NCI-H1092 treated with DMSO at 0.1 percent for 48 hours (cell line): Measurements from ENCODE around the gene RNF150.

Experiments used
- DNase-seq: peaks from one replicate; lab custom pipeline; 2025; lab: John Stamatoyannopoulos, UW

RNF150 gene

DNA sequence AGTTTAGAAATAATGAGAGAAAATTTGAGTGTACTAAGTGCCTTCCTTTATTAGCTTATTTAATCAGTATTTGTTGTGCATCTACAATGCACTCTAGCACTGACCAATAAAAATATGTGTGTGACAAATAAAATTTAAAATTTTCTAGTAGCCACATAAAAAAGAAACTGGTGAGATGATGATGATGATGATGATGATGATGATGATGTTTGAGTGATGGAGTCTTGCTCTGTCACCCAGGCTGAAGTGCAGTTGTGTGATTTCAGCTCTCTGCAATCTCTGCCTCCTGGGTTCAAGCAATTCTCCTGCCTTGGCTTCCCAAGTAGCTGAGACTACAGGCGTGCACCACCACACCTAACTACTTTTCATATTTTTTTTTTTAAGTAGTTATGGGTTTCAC lies 110.2 kb downstream of the RNF150 start:
- no peak for DNase-seq

DNA sequence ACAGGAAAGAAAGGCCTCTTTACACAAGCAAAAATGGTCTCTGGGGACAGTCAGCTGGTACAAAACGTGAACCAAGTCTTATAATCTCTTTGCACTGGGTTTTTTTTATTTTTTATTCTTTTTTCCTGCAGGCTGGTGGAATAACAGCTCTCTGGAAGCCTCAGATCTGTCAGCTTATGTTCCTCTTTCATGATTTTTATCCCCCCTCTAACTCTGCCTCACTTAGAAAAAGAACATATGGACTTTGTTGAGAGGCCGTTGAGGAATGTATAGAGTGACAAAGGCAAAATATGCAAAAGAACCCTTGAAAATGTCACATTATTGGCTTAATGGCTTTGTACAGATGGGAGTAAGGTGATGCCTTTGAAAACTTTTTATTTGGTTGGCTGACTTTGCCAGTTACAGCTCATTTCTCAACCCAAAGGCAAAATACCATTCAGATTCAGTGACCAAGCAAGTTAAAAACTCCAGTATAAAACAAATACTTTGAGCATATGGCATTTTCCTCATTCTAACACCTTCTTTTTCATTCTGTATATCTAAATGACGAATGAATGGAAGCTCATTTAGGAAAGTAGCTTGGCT lies 111.1 kb downstream of the RNF150 start:
- DNase-seq: no peak

GRCh38 chr4:141021397-141022110 lies 111.7 kb downstream of the RNF150 start:
- no peak for DNase-seq

- DNase-seq: no peak
Observed at GRCh38 chr4:141020801-141021261, 112.4 kb downstream of the RNF150 start.

GRCh38 chr4:141019768-141020167 lies 113.5 kb downstream of the RNF150 start:
- DNase-seq: no peak

GRCh38 chr4:141016117-141016798 lies 117.0 kb downstream of the RNF150 start:
- DNase-seq: no peak

DNA sequence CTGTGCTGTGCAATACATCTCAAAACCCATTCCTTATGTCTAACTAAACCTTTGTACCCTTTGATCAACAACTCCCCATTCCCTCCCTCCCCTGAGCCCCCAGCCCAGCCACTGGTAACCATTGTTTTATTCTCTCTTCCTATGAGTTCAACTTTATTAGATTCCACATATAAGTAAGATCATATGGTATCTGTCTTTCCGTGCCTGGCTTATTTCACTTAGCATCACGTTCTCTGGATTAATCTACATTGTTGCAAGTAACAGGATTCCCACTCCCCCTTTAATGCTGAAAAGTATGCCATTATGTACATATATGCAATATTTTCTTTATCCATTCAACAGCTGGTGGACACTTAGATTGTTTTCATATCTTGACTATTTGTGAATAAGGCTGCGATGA lies 119.4 kb downstream of the RNF150 start:
- DNase-seq: no peak

GRCh38 chr4:141011901-141012315 lies 121.4 kb downstream of the RNF150 start:
- DNase-seq: no peak

DNA sequence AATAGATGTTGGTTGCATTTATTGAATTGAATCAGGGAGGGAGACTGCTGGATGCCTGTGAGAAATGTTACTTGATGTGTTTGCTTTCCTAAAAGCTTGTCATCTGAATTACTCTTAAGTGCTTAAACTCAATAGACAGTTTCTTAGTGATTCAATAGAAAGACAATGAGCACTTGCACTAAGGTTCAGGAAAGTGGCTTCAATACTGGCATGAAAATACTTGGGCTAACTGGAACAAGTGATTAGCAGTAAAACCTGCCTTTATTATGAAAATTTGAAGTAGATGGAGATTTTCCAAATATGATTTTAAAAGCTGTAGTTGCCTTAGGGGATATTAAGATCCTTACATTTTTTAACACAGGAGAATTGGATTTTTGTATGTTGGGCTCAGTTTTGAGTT lies 123.3 kb downstream of the RNF150 start:
- DNase-seq: peak; percentile 38

- DNase-seq: no peak
Observed at GRCh38 chr4:141009129-141009528, 124.1 kb downstream of the RNF150 start.

- no peak for DNase-seq
Observed at GRCh38 chr4:141006242-141006802, 126.9 kb downstream of the RNF150 start.

GRCh38 chr4:141004823-141005222 lies 128.4 kb downstream of the RNF150 start:
- no peak for DNase-seq

DNA sequence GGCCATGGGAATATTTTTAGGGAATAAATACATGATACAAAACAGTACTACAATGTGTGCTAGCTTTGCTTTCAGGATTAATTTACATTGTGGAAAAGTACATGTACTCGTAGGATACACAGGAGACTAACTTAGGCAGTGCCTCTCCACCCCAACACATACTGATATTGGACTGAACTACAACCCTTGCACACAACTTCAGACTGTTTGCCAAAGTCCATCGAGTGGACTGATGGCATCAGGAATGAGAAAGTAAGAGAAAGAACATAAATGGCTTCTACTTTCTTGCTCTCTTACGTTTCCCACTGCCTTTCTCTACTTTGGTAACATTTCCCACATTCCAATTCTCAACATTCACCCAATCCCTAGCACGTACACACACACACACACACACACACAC lies 130.1 kb downstream of the RNF150 start:
- DNase-seq: no peak

DNA sequence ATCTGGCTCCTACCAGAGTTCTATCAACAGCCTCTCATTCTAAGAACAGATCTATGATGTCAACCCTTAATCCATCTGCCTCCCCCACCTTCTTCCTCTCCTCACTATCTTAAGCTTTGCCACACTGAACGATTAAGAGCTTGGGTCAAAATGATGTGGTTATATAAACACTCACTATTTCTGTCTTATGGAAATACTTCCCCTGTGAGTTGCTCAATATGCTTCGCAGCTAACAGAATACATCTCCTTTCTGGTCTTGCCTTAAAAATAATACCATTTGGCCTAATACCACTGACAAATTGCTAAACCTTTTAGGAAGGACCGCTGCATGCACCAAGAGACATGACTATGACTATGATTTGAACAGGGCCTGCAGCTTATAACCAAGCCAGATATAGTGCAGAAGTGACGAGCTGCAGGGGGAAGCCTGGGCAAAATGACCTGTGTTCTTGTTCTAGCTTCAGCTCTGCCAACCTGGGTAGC lies 130.9 kb downstream of the RNF150 start:
- DNase-seq: no peak

GRCh38 chr4:140996766-140997165 lies 136.5 kb downstream of the RNF150 start:
- no peak for DNase-seq

GRCh38 chr4:140995058-140995457 lies 138.2 kb downstream of the RNF150 start:
- DNase-seq: no peak

DNA sequence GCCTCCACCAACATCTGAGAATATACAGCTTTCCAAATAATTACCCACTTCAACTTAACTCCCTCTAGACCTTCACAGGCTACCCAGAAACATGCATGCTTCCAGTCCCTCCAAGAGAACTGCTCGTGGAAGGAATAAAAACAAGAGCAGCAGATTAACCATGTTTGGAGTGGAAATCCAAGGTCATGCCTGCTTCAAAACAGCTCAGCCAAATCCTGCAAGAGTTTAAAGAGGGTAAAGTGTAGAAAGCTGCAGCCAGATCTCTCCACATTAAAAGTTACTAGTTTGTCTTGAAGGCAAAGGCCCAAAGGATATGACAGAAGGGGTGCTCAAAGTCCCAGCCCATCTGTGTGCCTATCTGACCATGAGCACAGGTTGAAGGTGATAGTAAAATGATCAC lies 139.3 kb downstream of the RNF150 start:
- DNase-seq: no peak

- DNase-seq: no peak
Observed at GRCh38 chr4:140993370-140993769, 139.9 kb downstream of the RNF150 start.

- DNase-seq: no peak
Observed at GRCh38 chr4:140989944-140990343, 143.3 kb downstream of the RNF150 start.

GRCh38 chr4:140986045-140986444 lies 147.2 kb downstream of the RNF150 start:
- DNase-seq: no peak

DNA sequence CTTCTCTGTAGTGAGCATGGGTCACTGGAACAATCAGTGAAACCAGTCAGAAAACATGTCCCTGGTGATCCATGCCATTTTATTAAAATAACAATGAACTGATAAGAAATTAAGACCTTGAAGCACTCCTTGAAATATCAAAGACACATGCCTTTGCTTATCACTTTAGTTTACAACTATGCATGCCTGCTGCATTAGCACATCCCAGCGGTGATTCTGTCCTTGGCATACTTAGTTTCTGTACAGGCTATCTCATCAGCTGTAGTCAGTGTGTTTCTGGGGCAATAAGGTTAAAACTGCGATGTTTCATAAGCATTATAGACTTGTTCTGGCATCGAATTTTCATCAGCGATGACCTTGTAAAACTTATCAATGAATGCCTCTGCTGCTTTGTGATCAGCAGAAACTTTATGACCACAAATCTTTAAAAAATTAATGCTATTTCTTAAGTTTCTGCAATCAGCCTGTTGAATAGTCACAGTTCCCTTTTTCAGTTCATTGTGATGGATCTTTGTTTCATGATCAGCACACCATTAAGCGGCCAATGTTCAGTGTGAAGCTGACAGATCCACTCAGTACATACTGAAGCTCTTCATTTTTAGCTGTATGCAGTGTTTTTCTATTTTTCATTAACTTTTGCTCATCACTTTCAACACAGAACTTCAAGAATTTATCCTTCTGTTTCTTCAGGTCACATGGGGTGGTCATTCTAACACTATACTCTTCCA lies 150.5 kb downstream of the RNF150 start:
- DNase-seq: no peak
